K562 (cell line): ENCODE data around the gene APOM. TPM values are rescaled to one million over a fixed set of nuclear protein-coding genes. Genes with fewer than 3 reads are reported as not detected.

ENCODE experiments used
- ATAC-seq: fragments of 200-7000 bp; cut with Tn5 transposase; 3 replicates; pipeline ENCODE4 v1.9.1; 2020; ENCODE audit warnings: moderate library complexity
- BruUV-seq: library from RNA; stranded (reverse); fragments of 400-500 nt; replicated peaks from 2 replicates; lab custom pipeline; 2021; lab: Mats Ljungman, UMichigan
- CTCF ChIA-PET: fragments of 300-600 bp; formaldehyde crosslinking; extraction: SDS; loops from one replicate; lab custom pipeline; 2021; ENCODE audit warnings: low intra/inter-chr PET ratio; lab: Yijun Ruan, JAX
- POLR2A ChIA-PET: fragments of 300-600, 350-650 bp; sonication (Branson Sonifier 250); formaldehyde crosslinking; extraction: SDS; loops from one replicate; lab custom pipeline; 2021; ENCODE audit warnings: antibody characterized with exemption, inconsistent platforms; lab: Yijun Ruan, JAX
- DNase-seq, 4 experiments: peaks; one replicate each; pipeline versions ENCODE4 v3.0.0 to v3.0.0-alpha.2; 2011 to 2018; ENCODE audit warnings: low spot score in 3 of 4, mixed read lengths in 3 of 4; ENCODE audit errors: extremely low read depth in 1 of 4
- FAIRE-seq: peaks from 2 replicates; lab custom pipeline; 2011; peaks lifted over from hg19 to GRCh38; lab: Jason Lieb, UNC
- H2AFZ ChIP-seq: 2 replicates; pipeline ENCODE4 v1.6.0; 2011; ENCODE audit warnings: low read depth, low read length, control low read depth, inconsistent platforms
- H3K27ac ChIP-seq: fragments of 200-600 bp; 3 replicates; pipeline ENCODE4 v1.8.0; 2011; ENCODE audit warnings: low read depth, mild to moderate bottlenecking, control low read depth, inconsistent platforms, low read length, moderate library complexity, mixed read lengths; ENCODE audit errors: extremely low read depth
- H3K27me3 ChIP-seq, 2 experiments: fragments of 300-600 bp in 1 of 2; 2 replicates in 1 of 2; 3 replicates in 1 of 2; pipeline versions ENCODE4 v1.6.0 to v1.8.0; 2011; ENCODE audit warnings: inconsistent platforms in 2 of 2, low read length in 2 of 2, mild to moderate bottlenecking in 1 of 2, mixed read lengths in 1 of 2, moderate library complexity in 1 of 2; ENCODE audit not compliant: control insufficient read depth in 2 of 2, insufficient read depth in 2 of 2
- H3K36me3 ChIP-seq: fragments of 300-600 bp; 3 replicates; pipeline ENCODE4 v1.8.0; 2011; ENCODE audit warnings: mild to moderate bottlenecking, low read length, inconsistent platforms; ENCODE audit not compliant: control insufficient read depth, insufficient read depth
- H3K4me1 ChIP-seq, 2 experiments: fragments of 200-600 bp in 1 of 2; replicated peaks in 1 of 2; 2 replicates in 1 of 2; 3 replicates in 1 of 2; pipeline versions ENCODE4 v1.5.1 to v1.8.0; 2011; ENCODE audit warnings: inconsistent platforms in 2 of 2, low read length in 2 of 2, mild to moderate bottlenecking in 1 of 2, mixed read lengths in 1 of 2, moderate library complexity in 1 of 2; ENCODE audit not compliant: control insufficient read depth in 2 of 2, insufficient read depth in 2 of 2
- H3K4me2 ChIP-seq: 2 replicates; pipeline ENCODE4 v1.6.1; 2011; ENCODE audit warnings: low read length, control low read depth, inconsistent platforms, mixed read lengths; ENCODE audit not compliant: insufficient read depth
- H3K4me3 ChIP-seq: fragments of 200-600 bp; sonication (generic), shearing (Covaris generic); 2 replicates; pipeline ENCODE4 v1.5.1; 2016; ENCODE audit warnings: control low read depth, inconsistent platforms
- H3K79me2 ChIP-seq: fragments of 200-600 bp; 3 replicates; pipeline ENCODE4 v1.8.0; 2011; ENCODE audit warnings: low read length, inconsistent platforms; ENCODE audit not compliant: control insufficient read depth, insufficient read depth
- H3K9ac ChIP-seq, 2 experiments: 2 replicates each; pipeline versions ENCODE4 v1.6.0 to v1.6.1; 2011; ENCODE audit warnings: low read depth in 2 of 2, low read length in 2 of 2, control low read depth in 1 of 2, inconsistent platforms in 1 of 2, mild to moderate bottlenecking in 1 of 2, mixed read lengths in 1 of 2; ENCODE audit not compliant: insufficient read depth in 1 of 2
- H3K9me1 ChIP-seq: one replicate; pipeline ENCODE4 v1.6.0; 2011; ENCODE audit warnings: inconsistent platforms, mild to moderate bottlenecking, low read length, moderate library complexity; ENCODE audit not compliant: control insufficient read depth, insufficient read depth
- H3K9me3 ChIP-seq: replicated peaks from 2 replicates; pipeline ENCODE4 v1.5.1; 2011; ENCODE audit warnings: low read depth, low read length, inconsistent platforms; ENCODE audit not compliant: control insufficient read depth, insufficient read depth
- H4K20me1 ChIP-seq: replicated peaks from 2 replicates; pipeline ENCODE4 v1.6.1; 2011; ENCODE audit warnings: low read length, inconsistent platforms, mixed read lengths; ENCODE audit not compliant: control insufficient read depth, insufficient read depth
- BDP1 ChIP-seq: IDR thresholded peaks from 3 replicates; pipeline ENCODE4 v1.6.1; 2011; ENCODE audit not compliant: insufficient read length, insufficient read depth
- BMI1 ChIP-seq: fragments of 150-350 bp; IDR thresholded peaks from 2 replicates; pipeline ENCODE4 v1.6.1; 2014; ENCODE audit warnings: low read length
- EZH2 ChIP-seq: IDR thresholded peaks from 2 replicates; pipeline ENCODE4 v1.6.1; 2012; ENCODE audit warnings: low read depth, mild to moderate bottlenecking, inconsistent platforms, low read length, borderline replicate concordance
- HSF4 ChIP-seq: fragments of 250-450 bp; sonication (Bioruptor Pico); IDR thresholded peaks from 2 replicates; pipeline ENCODE4 v2.1.2; 2022; ENCODE audit warnings: mild to moderate bottlenecking, moderate library complexity, borderline replicate concordance
- ID3 ChIP-seq, 2 experiments: fragments of 250-450 bp in 1 of 2; fragments of 450-650 bp in 1 of 2; sonication (Bioruptor Pico) in 1 of 2; IDR thresholded peaks; 2 replicates each; pipeline versions ENCODE4 v1.6.1 to v1.8.0; 2016 to 2021; ENCODE audit warnings: mild to moderate bottlenecking in 2 of 2, moderate library complexity in 2 of 2, missing compliant biosample characterization in 1 of 2, missing genetic modification characterization in 1 of 2
- NCOA6 ChIP-seq: fragments of 450-650 bp; IDR thresholded peaks from 2 replicates; pipeline ENCODE4 v1.6.1; 2017; ENCODE audit warnings: mild to moderate bottlenecking
- PCBP1 ChIP-seq: fragments of 200-400 bp; formaldehyde crosslinking; IDR thresholded peaks from 2 replicates; pipeline ENCODE4 v1.6.1; 2018; ENCODE audit warnings: mild to moderate bottlenecking, low read depth, low read length; ENCODE audit not compliant: poor library complexity, severe bottlenecking
- RCOR1 ChIP-seq, 2 experiments: IDR thresholded peaks; 2 replicates each; pipeline ENCODE4 v1.6.1; 2012; ENCODE audit warnings: low read depth in 2 of 2, low read length in 2 of 2, borderline replicate concordance in 1 of 2, improper control_type of control experiment in 1 of 2
- SPI1 ChIP-seq: IDR thresholded peaks from 2 replicates; pipeline ENCODE4 v1.6.1; 2011; ENCODE audit warnings: low read depth, low read length, control low read depth, borderline replicate concordance
- SRSF1 ChIP-seq: fragments of 200-400 bp; formaldehyde crosslinking; IDR thresholded peaks from 2 replicates; pipeline ENCODE4 v1.6.1; 2017; ENCODE audit warnings: mild to moderate bottlenecking, low read depth, low read length, moderate library complexity
- YBX1 ChIP-seq: fragments of 450-650 bp; IDR thresholded peaks from 2 replicates; pipeline ENCODE4 v1.7.1; 2016; ENCODE audit warnings: mild to moderate bottlenecking
- ZFPM2 ChIP-seq: fragments of 250-450 bp; sonication (Bioruptor Pico); IDR thresholded peaks from 2 replicates; pipeline ENCODE4 v1.5.1; 2022; ENCODE audit warnings: mild to moderate bottlenecking
- ZKSCAN8 ChIP-seq: fragments of 200-800 bp; sonication (Bioruptor generic); IDR thresholded peaks from 2 replicates; pipeline ENCODE4 v1.6.1; 2016; ENCODE audit warnings: missing genetic modification characterization, missing compliant biosample characterization
- ZNF133 ChIP-seq: fragments of 250-450 bp; sonication (Bioruptor Pico); IDR thresholded peaks from 2 replicates; pipeline ENCODE4 v1.4.0; 2020; ENCODE audit warnings: mild to moderate bottlenecking
- ZNF175 ChIP-seq: fragments of 200-800 bp; sonication (Bioruptor generic); IDR thresholded peaks from 2 replicates; pipeline ENCODE4 v1.6.1; 2016; ENCODE audit warnings: low read depth, mild to moderate bottlenecking, missing genetic modification characterization, missing compliant biosample characterization
- ZNF282 ChIP-seq: sonication (generic); formaldehyde crosslinking; IDR thresholded peaks from 2 replicates; pipeline ENCODE4 v1.8.1; 2023; ENCODE audit warnings: missing genetic modification reagents
- ZNF408 ChIP-seq: fragments of 250-450 bp; sonication (Bioruptor Pico); IDR thresholded peaks from 2 replicates; pipeline ENCODE4 v1.4.0; 2020; ENCODE audit warnings: low read depth, mild to moderate bottlenecking, moderate library complexity
- ZNF512 ChIP-seq: IDR thresholded peaks from 2 replicates; pipeline ENCODE4 v1.6.1; 2016; ENCODE audit warnings: missing genetic modification characterization, missing compliant biosample characterization
- ZNF76 ChIP-seq: fragments of 250-450 bp; sonication (Bioruptor Pico); IDR thresholded peaks from 2 replicates; pipeline ENCODE4 v1.4.0; 2020; ENCODE audit warnings: mild to moderate bottlenecking, moderate library complexity, borderline replicate concordance
- ZZZ3 ChIP-seq: fragments of 450-650 bp; IDR thresholded peaks from 2 replicates; pipeline ENCODE4 v1.6.1; 2016; ENCODE audit warnings: antibody characterized with exemption, mild to moderate bottlenecking, moderate library complexity
- WGBS: fragments of 100-300 bp; shearing (Covaris generic); methylation state at CpG from one replicate; pipeline ENCODE4 v1.1.6; 2016; ENCODE audit warnings: low coverage, mixed read lengths; ENCODE audit not compliant: insufficient coverage; ENCODE audit errors: missing lambda C conversion rate; 5-methylcytosine and 5-hydroxymethylcytosine counted together
- in situ Hi-C: fragments of 300-500 bp; cut with MboI; formaldehyde crosslinking; loops from 4 replicates; pipeline ENCODE4 v1.15.0; 2018; ENCODE audit warnings: inconsistent platforms, mixed read lengths
- intact Hi-C: fragments of 100-400 bp; cut with micrococcal nuclease; formaldehyde crosslinking; loops from 2 replicates; pipeline ENCODE4 v1.14.2; 2022
- polyA plus RNA-seq, 8 experiments: library from polyadenylated mRNA; depleted of rRNA in 4 of 8; stranded (reverse) in 5 of 8; unstranded in 3 of 8; fragments of >200 nt; fragmentation: Nextera tagmentation in 2 of 8; fragmentation: Illumina TruSeq in 1 of 8; extraction: Ambion mirVana in 2 of 8; extraction: Trizol in 1 of 8; gene quantifications; 2 replicates each; pipeline versions ENCODE4 v1.2.1 to v1.2.3, GENCODE V29; 2011 to 2014; ENCODE audit warnings: inconsistent platforms in 1 of 8, missing spikeins in 1 of 8
- total RNA-seq, 7 experiments: library from RNA; depleted of rRNA in 6 of 7; stranded (reverse); fragments of >200 nt in 6 of 7; fragmentation: Illumina TruSeq in 2 of 7; extraction: Trizol in 2 of 7; gene quantifications; 2 replicates each; pipeline versions ENCODE4 v1.2.1 to v1.2.3, GENCODE V29; 2011 to 2021; ENCODE audit warnings: low replicate concordance in 1 of 7

The APOM gene
- total and polyA plus RNA-seq, 9 of the 15 experiments (the other 6 are each of a cell fraction or from before 2014, with no cell fraction given): 5.7 to 24.3 (median 10.4) TPM

GRCh38 chr6:31689249-31690110 is 33.8 kb downstream of the APOM start:
- no peaks in the 10 kb centered on the region for H4K20me1 ChIP-seq
- in situ Hi-C loops (loop anchor here (5.0 kb wide), 1 partner anchor 78 kb away; no protein-coding TSS in a partner anchor), intact Hi-C loops (loop anchor here (1.0 to 2.0 kb wide), 3 partner anchors 14 to 141 kb away; partner anchors contain the start of gene ABHD16A)
- no peak overlapping the region; the same call in 1 of the 2 replicates for H3K4me3 ChIP-seq
- peaks cover 89% of the 10 kb centered on the region for H3K36me3 ChIP-seq
- no peaks in the 10 kb centered on the region for H3K27me3 ChIP-seq
- H3K4me1 ChIP-seq: peaks cover 63 to 65% of the 10 kb centered on the region in 2 experiments
- FAIRE-seq (peak; percentile 58), ATAC-seq (peak; percentile 60), DNase-seq (peak in 2 of 4 experiments; percentile 66 to 72)
- peak overlapping the region; percentile 88 for H3K27ac ChIP-seq
- peak overlapping the region; percentile 68 to 86 for H3K9ac ChIP-seq
- ChIA-PET POLR2A (interaction anchor here (0.6 to 7.1 kb wide), 30 partner anchors 11 to 960 kb away, joined by 3 to 158 read pairs (median 5); partner anchors contain the start of genes ABHD16A, C6orf47, CLIC1 and DDAH2), CTCF (interaction anchor here (1.0 to 1.5 kb wide), 3 partner anchors 13 to 79 kb away, joined by 3 read pairs; no protein-coding TSS in a partner anchor)
- no peaks in the 10 kb centered on the region for H3K9me1 ChIP-seq
- WGBS: 60% methylated on average over 11 of the region's 11 CpGs
- H3K79me2 ChIP-seq: no peaks in the 10 kb centered on the region; the same call in 2 of the 3 replicates
- no peak overlapping the region for H2AFZ ChIP-seq
- no peaks in the 10 kb centered on the region for H3K9me3 ChIP-seq
- H3K4me2 ChIP-seq: peak overlapping the region; percentile 82
- BruUV-seq: no TSS peak
- TF ChIP-seq ZNF408 (CRISPR knock-in tag) (no peak), YBX1 (no peak), RCOR1 (IDR thresholded peaks at IDR 0.05; ENCODE audit: borderline replicate concordance in 1 of 2, low read depth in 2 of 2, low read length in 2 of 2) (0 out of 4 replicates have a peak, but pooled peaks of 1 of the 2 experiments have one; percentile 48), EZH2 (no peak), BMI1 (no peak), ZZZ3 (no peak), ZNF76 (CRISPR knock-in tag) (no peak), BDP1 (no peak), HSF4 (CRISPR knock-in tag) (0 out of 2 replicates have a peak, but pooled peaks have one; percentile 37), PCBP1 (no peak), SPI1 (peak; percentile 70), ZNF175 (CRISPR knock-in tag) (no peak), ZNF133 (CRISPR knock-in tag) (no peak), ZKSCAN8 (CRISPR knock-in tag) (no peak), ID3 (CRISPR knock-in tag; IDR thresholded peaks at IDR 0.05) (no peak), ID3 (tag; IDR thresholded peaks at IDR 0.05) (no peak; the same call in 1 of the 2 replicates), ZNF282 (no peak), ZFPM2 (CRISPR knock-in tag) (no peak), SRSF1 (no peak), NCOA6 (no peak), ZNF512 (tag) (no peak)
